Measurements from ENCODE around the gene SLC6A11.

Gene SLC6A11

GRCh38 chr3:10985181-10985580 is 169.2 kb downstream of the SLC6A11 start:
- no peak for DNase-seq

GRCh38 chr3:10986592-10986991 is 170.6 kb downstream of the SLC6A11 start:
- DNase-seq = no peak

- no peak for DNase-seq
These were observed 172.1 kb downstream of the SLC6A11 start for GRCh38 chr3:10988001-10988665.

- DNase-seq = no peak
These were observed 173.0 kb downstream of the SLC6A11 start for GRCh38 chr3:10988991-10989484.

Data from KG1 (cell line).